H9 (cell line): ENCODE results near the gene COL8A2. TPM values are rescaled to one million over a fixed set of nuclear protein-coding genes. Genes with fewer than 3 reads are reported as not detected.

Experiments
- DNase-seq: peaks from one replicate; pipeline ENCODE4 v3.0.0-alpha.2; 2017
- H2AFZ ChIP-seq: one replicate; pipeline ENCODE4 v1.6.1; 2013; ENCODE audit warnings: mild to moderate bottlenecking, low read length, control low read depth, moderate library complexity
- H2AK5ac ChIP-seq: 2 replicates; pipeline ENCODE4 v1.6.1; 2013; ENCODE audit warnings: low read length, control low read depth, mixed read lengths; ENCODE audit not compliant: insufficient read length
- H2BK120ac ChIP-seq: one replicate; pipeline ENCODE4 v1.6.1; 2013; ENCODE audit warnings: low read depth, mild to moderate bottlenecking, low read length, control low read depth, inconsistent platforms; ENCODE audit not compliant: poor library complexity, severe bottlenecking
- H2BK12ac ChIP-seq: 2 replicates; pipeline ENCODE4 v1.6.1; 2013; ENCODE audit warnings: low read length, control low read depth, mixed read lengths, low read depth; ENCODE audit not compliant: insufficient read length
- H2BK15ac ChIP-seq: 2 replicates; pipeline ENCODE4 v1.6.1; 2013; ENCODE audit warnings: low read depth, low read length, control low read depth
- H2BK20ac ChIP-seq: one replicate; pipeline ENCODE4 v1.6.1; 2013; ENCODE audit warnings: low read depth, mild to moderate bottlenecking, low read length, control low read depth, inconsistent platforms; ENCODE audit not compliant: poor library complexity, severe bottlenecking
- H2BK5ac ChIP-seq: 2 replicates; pipeline ENCODE4 v1.6.1; 2013; ENCODE audit warnings: low read length, control low read depth, mixed read lengths; ENCODE audit not compliant: insufficient read length
- H3K14ac ChIP-seq: 2 replicates; pipeline ENCODE4 v1.6.1; 2013; ENCODE audit warnings: low read length, control low read depth; ENCODE audit not compliant: insufficient read depth
- H3K18ac ChIP-seq: 2 replicates; pipeline ENCODE4 v1.6.1; 2013; ENCODE audit warnings: low read depth, mild to moderate bottlenecking, mixed read lengths, low read length, control low read depth; ENCODE audit not compliant: insufficient read length
- H3K23ac ChIP-seq: 2 replicates; pipeline ENCODE4 v1.6.1; 2013; ENCODE audit warnings: low read length, control low read depth, mixed read lengths, low read depth; ENCODE audit not compliant: insufficient read length
- H3K23me2 ChIP-seq: 2 replicates; pipeline ENCODE4 v1.6.1; 2013; ENCODE audit warnings: low read depth, mild to moderate bottlenecking, mixed read lengths, low read length, control low read depth; ENCODE audit not compliant: insufficient read length, poor library complexity, severe bottlenecking
- H3K27ac ChIP-seq: 2 replicates; pipeline ENCODE4 v1.5.1; 2013; ENCODE audit warnings: low read length, control low read depth, mixed read lengths, low read depth; ENCODE audit not compliant: insufficient read length
- H3K27me3 ChIP-seq: 2 replicates; pipeline ENCODE4 v1.6.1; 2013; ENCODE audit warnings: low read length, control low read depth, inconsistent platforms; ENCODE audit not compliant: insufficient read depth
- H3K4ac ChIP-seq: 2 replicates; pipeline ENCODE4 v1.6.1; 2013; ENCODE audit warnings: low read depth, mild to moderate bottlenecking, control low read depth, inconsistent platforms, low read length, moderate library complexity
- H3K4me1 ChIP-seq: 2 replicates; pipeline ENCODE4 v1.6.1; 2013; ENCODE audit warnings: low read length, control low read depth, inconsistent platforms; ENCODE audit not compliant: insufficient read depth
- H3K4me2 ChIP-seq: 2 replicates; pipeline ENCODE4 v1.6.1; 2013; ENCODE audit warnings: low read length, control low read depth, mixed read lengths; ENCODE audit not compliant: insufficient read length, insufficient read depth
- H3K56ac ChIP-seq: 2 replicates; pipeline ENCODE4 v1.6.1; 2013; ENCODE audit warnings: low read depth, mild to moderate bottlenecking, mixed read lengths, low read length, control low read depth; ENCODE audit not compliant: insufficient read length
- H3K79me1 ChIP-seq: 2 replicates; pipeline ENCODE4 v1.6.1; 2013; ENCODE audit warnings: low read depth, mild to moderate bottlenecking, moderate library complexity, low read length, control low read depth, inconsistent platforms; ENCODE audit not compliant: insufficient read depth, poor library complexity, severe bottlenecking
- H3K79me2 ChIP-seq: 2 replicates; pipeline ENCODE4 v1.6.1; 2013; ENCODE audit warnings: low read length, control low read depth, inconsistent platforms; ENCODE audit not compliant: insufficient read depth
- H3K9ac ChIP-seq: 2 replicates; pipeline ENCODE4 v1.6.1; 2013; ENCODE audit warnings: low read length, control low read depth, mixed read lengths; ENCODE audit not compliant: insufficient read length; ENCODE audit errors: extremely low read depth
- H3K9me3 ChIP-seq: one replicate; pipeline ENCODE4 v1.6.1; 2013; ENCODE audit warnings: low read depth, low read length, inconsistent platforms; ENCODE audit not compliant: control insufficient read depth
- H3T11ph ChIP-seq: one replicate; pipeline ENCODE4 v1.6.1; 2013; ENCODE audit warnings: mild to moderate bottlenecking, low read length, control low read depth, inconsistent platforms
- H4K20me1 ChIP-seq: one replicate; pipeline ENCODE4 v1.6.1; 2013; ENCODE audit not compliant: control insufficient read depth, insufficient read length, insufficient read depth
- H4K5ac ChIP-seq: 2 replicates; pipeline ENCODE4 v1.6.1; 2013; ENCODE audit warnings: low read depth, mild to moderate bottlenecking, mixed read lengths, low read length, control low read depth; ENCODE audit not compliant: insufficient read length
- H4K8ac ChIP-seq: replicated peaks from 2 replicates; pipeline ENCODE4 v1.6.1; 2013; ENCODE audit warnings: low read length, control low read depth, mixed read lengths, low read depth; ENCODE audit not compliant: insufficient read length
- H4K91ac ChIP-seq: 2 replicates; pipeline ENCODE4 v1.6.1; 2013; ENCODE audit warnings: low read depth, mild to moderate bottlenecking, moderate library complexity, mixed read lengths, low read length, control low read depth; ENCODE audit not compliant: insufficient read length
- H3K27ac Mint-ChIP-seq, 3 experiments: 2 replicates in 2 of 3; 3 replicates in 1 of 3; pipeline ENCODE4 v1.8.0; 2020 to 2021; ENCODE audit warnings: mixed read lengths in 3 of 3, mild to moderate bottlenecking in 1 of 3, moderate library complexity in 1 of 3
- H3K27me3 Mint-ChIP-seq: 2 replicates; pipeline ENCODE4 v1.8.0; 2021; ENCODE audit warnings: low read depth, mild to moderate bottlenecking, moderate library complexity, mixed read lengths
- H3K36me3 Mint-ChIP-seq, 3 experiments: 2 replicates in 2 of 3; 3 replicates in 1 of 3; pipeline ENCODE4 v1.8.0; 2020 to 2021; ENCODE audit warnings: low read depth in 3 of 3, mixed read lengths in 3 of 3; ENCODE audit not compliant: insufficient read depth in 1 of 3
- H3K4me1 Mint-ChIP-seq, 2 experiments: 2 replicates each; pipeline ENCODE4 v1.8.0; 2020; ENCODE audit warnings: mixed read lengths in 2 of 2
- H3K4me3 Mint-ChIP-seq, 2 experiments: 2 replicates in 1 of 2; 3 replicates in 1 of 2; pipeline ENCODE4 v1.8.0; 2020 to 2021; ENCODE audit warnings: mild to moderate bottlenecking in 2 of 2, mixed read lengths in 2 of 2, moderate library complexity in 1 of 2
- H3K9me3 Mint-ChIP-seq, 2 experiments: 2 replicates in 1 of 2; 3 replicates in 1 of 2; pipeline ENCODE4 v1.8.0; 2020; ENCODE audit warnings: mild to moderate bottlenecking in 2 of 2, mixed read lengths in 2 of 2, moderate library complexity in 1 of 2
- CTCF ChIP-seq: fragments of 200-600 bp; sonication (generic); conservative IDR thresholded peaks from 3 replicates; pipeline ENCODE4 v1.8.0; 2021; ENCODE audit warnings: antibody characterized with exemption, mild to moderate bottlenecking
- WGBS: extraction: QIAGEN DNeasy Blood & Tissue Kit; methylation state at CpG from one replicate; pipeline ENCODE4 v1.1.7; 2013; ENCODE audit warnings: missing lambda C conversion rate, low lambda C conversion rate, mixed read lengths; ENCODE audit not compliant: insufficient read length; ENCODE audit errors: extremely low coverage; 5-methylcytosine and 5-hydroxymethylcytosine counted together
- total RNA-seq: library from RNA; stranded (reverse); gene quantifications from 2 replicates; pipeline ENCODE4 v1.2.1, GENCODE V29; 2021

The COL8A2 gene
- total RNA-seq, 1 experiment from 2014 or later: 1.5 TPM

GRCh38 chr1:36155408-36156328, 30.6 kb upstream of the COL8A2 start, which contains the start of gene MAP7D1:
MAP7D1 (plus strand) TSS chr1:36156160; CDS start chr1:36156418, 258 bp downstream.
- no peak within 1 kb of the TSS for H4K5ac ChIP-seq
- H3K4me1 ChIP-seq: peaks cover 3% of the 10 kb centered on the region; the same call in 1 of the 2 replicates
- H2BK5ac ChIP-seq: no peak within 1 kb of the TSS
- no peak within 1 kb of the TSS for H3K4ac ChIP-seq
- H2BK12ac ChIP-seq: no peak within 1 kb of the TSS
- Mint-ChIP-seq H3K4me1 (peaks cover 35 to 44% of the 10 kb centered on the region in 2 experiments), H3K9me3 (no peaks in the 10 kb centered on the region), H3K27ac (peak within 1 kb of the TSS in 2 of 3 experiments; percentile 36 to 79; a peak in 2 of 7 replicates), H3K27me3 (peaks cover 38% of the 10 kb centered on the region), H3K36me3 (peaks cover 0 to 3% (median 0%) of the 10 kb centered on the region in 3 experiments; a peak in 1 of 7 replicates), H3K4me3 (peak within 1 kb of the TSS; percentile 81 to 92)
- no peak within 1 kb of the TSS for H2BK120ac ChIP-seq
- no peak within 1 kb of the TSS for H3T11ph ChIP-seq
- peak within 1 kb of the TSS; percentile 61 for H3K9ac ChIP-seq
- H3K79me2 ChIP-seq: peaks cover 9% of the 10 kb centered on the region; the same call in 1 of the 2 replicates
- no CpG with 5 or more reads among the region's 88 CpGs for WGBS
- no peak within 1 kb of the TSS for H2BK20ac ChIP-seq
- no peak within 1 kb of the TSS for H3K27ac ChIP-seq
- H4K8ac ChIP-seq: no peak within 1 kb of the TSS
- no peak within 1 kb of the TSS for H2BK15ac ChIP-seq
- no peak within 1 kb of the TSS for H4K91ac ChIP-seq
- H3K14ac ChIP-seq: peak within 1 kb of the TSS; percentile 70; the same call in 1 of the 2 replicates
- H3K23ac ChIP-seq: no peak within 1 kb of the TSS
- peak within 1 kb of the TSS; percentile 61 for H3K18ac ChIP-seq
- peak; percentile 82 for DNase-seq
- H4K20me1 ChIP-seq: no peaks in the 10 kb centered on the region
- H3K27me3 ChIP-seq: peaks cover 24% of the 10 kb centered on the region; the same call in 1 of the 2 replicates
- no peak within 1 kb of the TSS for H2AFZ ChIP-seq
- H3K23me2 ChIP-seq: peaks cover 19% of the 10 kb centered on the region
- H3K56ac ChIP-seq: no peak within 1 kb of the TSS
- H3K79me1 ChIP-seq: peaks cover 4% of the 10 kb centered on the region
- H2AK5ac ChIP-seq: no peak within 1 kb of the TSS
- H3K4me2 ChIP-seq: peak within 1 kb of the TSS; percentile 78
- TF ChIP-seq CTCF: no peak
- H3K9me3 ChIP-seq: no peaks in the 10 kb centered on the region
